K562 (cell line): ENCODE data around the gene MOB1B. TPM values are rescaled to one million over a fixed set of nuclear protein-coding genes. Genes with fewer than 3 reads are reported as not detected.

Experiments
- ARID4B ChIP-seq: sonication (generic); formaldehyde crosslinking; IDR thresholded peaks from 2 replicates; pipeline ENCODE4 v1.8.0; 2022; ENCODE audit warnings: mild to moderate bottlenecking, missing genetic modification reagents
- ETV5 ChIP-seq: sonication (generic); formaldehyde crosslinking; IDR thresholded peaks from 2 replicates; pipeline ENCODE4 v1.4.0; 2020; ENCODE audit warnings: low read depth, mild to moderate bottlenecking, missing genetic modification reagents
- GABPA ChIP-seq: fragments of 200-800 bp; sonication (Bioruptor generic); conservative IDR thresholded peaks from 2 replicates; pipeline ENCODE4 v1.6.1; 2016; ENCODE audit warnings: low read depth, missing genetic modification characterization, missing compliant biosample characterization
- POLR2H ChIP-seq: IDR thresholded peaks from 2 replicates; pipeline ENCODE4 v1.6.1; 2016; ENCODE audit warnings: missing genetic modification characterization, low read depth, mild to moderate bottlenecking, control low read depth, missing compliant biosample characterization, moderate library complexity
- STAT6 ChIP-seq: sonication (generic); formaldehyde crosslinking; IDR thresholded peaks from 2 replicates; pipeline ENCODE4 v1.8.1; 2023; ENCODE audit warnings: mild to moderate bottlenecking, missing genetic modification reagents
- TAF1 ChIP-seq: IDR thresholded peaks from 2 replicates; pipeline ENCODE4 v1.6.1; 2011; ENCODE audit warnings: mild to moderate bottlenecking, low read length, moderate library complexity; ENCODE audit not compliant: insufficient read depth, control insufficient read depth, severe bottlenecking; ENCODE audit errors: extremely low read depth
- TRIM24 ChIP-seq, 2 experiments: fragments of 450-650 bp; IDR thresholded peaks; 2 replicates each; pipeline ENCODE4 v1.6.1; 2016
- ZBTB7A ChIP-seq: IDR thresholded peaks from 2 replicates; pipeline ENCODE4 v1.6.1; 2011; ENCODE audit warnings: low read depth, mild to moderate bottlenecking, low read length, moderate library complexity, borderline replicate concordance; ENCODE audit not compliant: control insufficient read depth
- ZNF316 ChIP-seq: fragments of 450-650 bp; IDR thresholded peaks from 2 replicates; pipeline ENCODE4 v1.6.1; 2016
- polyA plus RNA-seq, 8 experiments: library from polyadenylated mRNA; depleted of rRNA in 4 of 8; stranded (reverse) in 5 of 8; unstranded in 3 of 8; fragments of >200 nt; fragmentation: Nextera tagmentation in 2 of 8; fragmentation: Illumina TruSeq in 1 of 8; extraction: Ambion mirVana in 2 of 8; extraction: Trizol in 1 of 8; gene quantifications; 2 replicates each; pipeline versions ENCODE4 v1.2.1 to v1.2.3, GENCODE V29; 2011 to 2014; ENCODE audit warnings: inconsistent platforms in 1 of 8, missing spikeins in 1 of 8
- total RNA-seq, 7 experiments: library from RNA; depleted of rRNA in 6 of 7; stranded (reverse); fragments of >200 nt in 6 of 7; fragmentation: Illumina TruSeq in 2 of 7; extraction: Trizol in 2 of 7; gene quantifications; 2 replicates each; pipeline versions ENCODE4 v1.2.1 to v1.2.3, GENCODE V29; 2011 to 2021; ENCODE audit warnings: low replicate concordance in 1 of 7
- TF ChIP-seq, protein P1 (sequence below), 3 experiments: IDR thresholded peaks in 2 of 3; conservative IDR thresholded peaks in 1 of 3; 2 replicates each; pipeline ENCODE4 v1.5.1; 2011 to 2012; ENCODE audit warnings: low read length in 3 of 3, mild to moderate bottlenecking in 3 of 3, control low read depth in 2 of 3, improper control_type of control experiment in 1 of 3, inconsistent platforms in 1 of 3, low read depth in 1 of 3, mixed read lengths in 1 of 3, moderate library complexity in 1 of 3; ENCODE audit not compliant: insufficient read depth in 2 of 3
- TF ChIP-seq, protein P2 (sequence below): IDR thresholded peaks from 2 replicates; pipeline ENCODE4 v1.6.1; 2016; ENCODE audit warnings: missing genetic modification characterization, missing compliant biosample characterization

The MOB1B gene
- total and polyA plus RNA-seq, 9 of the 15 experiments (the other 6 are each of a cell fraction or from before 2014, with no cell fraction given): 8.4 to 37.8 (median 19.0) TPM

GRCh38 chr4:70993181-70994068, 91.3 kb downstream of the MOB1B start, which contains the start of gene DCK (continued):
- no peak for TF ChIP-seq STAT6 (CRISPR knock-in tag)
- no peak for TF ChIP-seq ZNF316
- peak; percentile 80 for TF ChIP-seq POLR2H
- peak; percentile 67; the same call in 1 of the 2 replicates for TF ChIP-seq ZBTB7A
- TF ChIP-seq GABPA (tag): peak; percentile 79
- TF ChIP-seq ETV5 (CRISPR knock-in tag): no peak
- peak; percentile 51; the same call in 1 of the 2 replicates for TF ChIP-seq ARID4B (CRISPR knock-in tag)
- TF ChIP-seq, protein P1, sequence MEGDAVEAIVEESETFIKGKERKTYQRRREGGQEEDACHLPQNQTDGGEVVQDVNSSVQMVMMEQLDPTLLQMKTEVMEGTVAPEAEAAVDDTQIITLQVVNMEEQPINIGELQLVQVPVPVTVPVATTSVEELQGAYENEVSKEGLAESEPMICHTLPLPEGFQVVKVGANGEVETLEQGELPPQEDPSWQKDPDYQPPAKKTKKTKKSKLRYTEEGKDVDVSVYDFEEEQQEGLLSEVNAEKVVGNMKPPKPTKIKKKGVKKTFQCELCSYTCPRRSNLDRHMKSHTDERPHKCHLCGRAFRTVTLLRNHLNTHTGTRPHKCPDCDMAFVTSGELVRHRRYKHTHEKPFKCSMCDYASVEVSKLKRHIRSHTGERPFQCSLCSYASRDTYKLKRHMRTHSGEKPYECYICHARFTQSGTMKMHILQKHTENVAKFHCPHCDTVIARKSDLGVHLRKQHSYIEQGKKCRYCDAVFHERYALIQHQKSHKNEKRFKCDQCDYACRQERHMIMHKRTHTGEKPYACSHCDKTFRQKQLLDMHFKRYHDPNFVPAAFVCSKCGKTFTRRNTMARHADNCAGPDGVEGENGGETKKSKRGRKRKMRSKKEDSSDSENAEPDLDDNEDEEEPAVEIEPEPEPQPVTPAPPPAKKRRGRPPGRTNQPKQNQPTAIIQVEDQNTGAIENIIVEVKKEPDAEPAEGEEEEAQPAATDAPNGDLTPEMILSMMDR (IDR thresholded peaks at IDR 0.05 in 2 of 3, conservative IDR thresholded peaks at IDR 0.05 in 1 of 3; ENCODE audit: insufficient read depth in 2 of 3, low read depth in 1 of 3, low read length in 3 of 3): peak in 1 of 3 experiments; percentile 2; a peak in 1 of 6 replicates
- TF ChIP-seq, protein P2, sequence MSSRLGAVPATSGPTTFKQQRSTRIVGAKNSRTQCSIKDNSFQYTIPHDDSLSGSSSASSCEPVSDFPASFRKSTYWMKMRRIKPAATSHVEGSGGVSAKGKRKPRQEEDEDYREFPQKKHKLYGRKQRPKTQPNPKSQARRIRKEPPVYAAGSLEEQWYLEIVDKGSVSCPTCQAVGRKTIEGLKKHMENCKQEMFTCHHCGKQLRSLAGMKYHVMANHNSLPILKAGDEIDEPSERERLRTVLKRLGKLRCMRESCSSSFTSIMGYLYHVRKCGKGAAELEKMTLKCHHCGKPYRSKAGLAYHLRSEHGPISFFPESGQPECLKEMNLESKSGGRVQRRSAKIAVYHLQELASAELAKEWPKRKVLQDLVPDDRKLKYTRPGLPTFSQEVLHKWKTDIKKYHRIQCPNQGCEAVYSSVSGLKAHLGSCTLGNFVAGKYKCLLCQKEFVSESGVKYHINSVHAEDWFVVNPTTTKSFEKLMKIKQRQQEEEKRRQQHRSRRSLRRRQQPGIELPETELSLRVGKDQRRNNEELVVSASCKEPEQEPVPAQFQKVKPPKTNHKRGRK (tag): no peak
- peak; percentile 84 for TF ChIP-seq TAF1
- TF ChIP-seq TRIM24 (IDR thresholded peaks at IDR 0.05): peak in 1 of 2 experiments; percentile 32; a peak in 1 of 4 replicates
